Iris pigment epithelial cell (primary cell): ENCODE results near the gene MAPK9.
"Not testable (repeated sequence)": the region's sequence is repeated elsewhere in the genome, so short reads cannot be mapped to it uniquely, and the experiment has no call there.

Experiments
- DNase-seq: peaks from one replicate; pipeline ENCODE4 v3.0.0-alpha.2; 2011; ENCODE audit warnings: low read depth

MAPK9 gene

GRCh38 chr5:180326989-180327565 is 35.2 kb upstream of the MAPK9 start:
- DNase-seq, result no peak

DNA sequence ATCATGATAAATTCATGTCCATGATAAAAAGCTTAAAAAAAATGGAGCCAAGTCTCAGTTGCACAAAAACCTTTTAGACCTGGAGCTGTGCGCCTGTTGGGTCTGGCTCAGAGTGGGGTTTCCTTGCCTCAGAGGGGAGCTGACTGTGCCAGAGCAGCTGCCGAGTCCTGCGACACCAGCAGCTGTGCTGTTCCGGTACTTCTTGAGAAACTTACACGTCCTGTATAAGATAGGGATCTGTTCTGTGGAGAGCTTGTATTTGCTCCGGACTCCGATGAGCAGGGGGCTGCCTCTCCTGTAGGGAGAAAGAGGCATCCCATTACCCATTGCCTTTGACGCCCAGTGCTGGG is 32.7 kb upstream of the MAPK9 start:
- DNase-seq, result no peak

- peak; percentile 91 for DNase-seq
Measured at GRCh38 chr5:180323941-180324600, 32.2 kb upstream of the MAPK9 start.

- DNase-seq, result no peak
Measured at GRCh38 chr5:180323160-180323559, 31.3 kb upstream of the MAPK9 start.

DNA sequence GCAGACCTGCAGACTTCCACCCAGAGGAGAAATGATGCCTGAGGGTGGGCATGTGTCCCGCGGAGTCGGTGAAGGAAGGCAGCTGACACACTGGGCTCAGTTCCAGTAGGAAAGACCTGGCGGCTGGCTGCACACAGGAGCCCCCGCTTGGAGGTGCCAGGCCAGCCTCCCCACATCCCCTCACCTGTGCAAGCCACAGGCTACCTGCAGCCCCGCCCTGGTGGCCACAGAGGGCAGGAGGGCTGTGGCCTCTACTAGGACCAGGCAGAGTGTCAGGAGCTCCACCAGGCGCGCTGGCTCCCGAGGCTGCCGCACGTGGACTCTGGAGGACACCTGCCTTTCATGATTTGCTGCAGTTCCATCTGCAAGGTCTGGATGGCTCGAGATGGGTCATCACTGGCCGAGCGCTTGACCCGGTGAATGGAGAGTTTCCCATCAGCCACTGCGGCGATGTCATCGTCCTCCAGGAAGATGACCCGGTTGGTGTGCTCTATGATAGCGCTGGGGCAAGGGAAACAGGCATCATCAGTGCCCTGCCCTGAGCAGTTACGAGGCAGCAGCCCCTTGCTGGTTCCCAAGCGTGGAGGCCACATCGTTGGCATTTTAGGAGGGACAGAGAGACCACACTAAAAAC is 26.7 kb upstream of the MAPK9 start:
- no peak for DNase-seq

DNA sequence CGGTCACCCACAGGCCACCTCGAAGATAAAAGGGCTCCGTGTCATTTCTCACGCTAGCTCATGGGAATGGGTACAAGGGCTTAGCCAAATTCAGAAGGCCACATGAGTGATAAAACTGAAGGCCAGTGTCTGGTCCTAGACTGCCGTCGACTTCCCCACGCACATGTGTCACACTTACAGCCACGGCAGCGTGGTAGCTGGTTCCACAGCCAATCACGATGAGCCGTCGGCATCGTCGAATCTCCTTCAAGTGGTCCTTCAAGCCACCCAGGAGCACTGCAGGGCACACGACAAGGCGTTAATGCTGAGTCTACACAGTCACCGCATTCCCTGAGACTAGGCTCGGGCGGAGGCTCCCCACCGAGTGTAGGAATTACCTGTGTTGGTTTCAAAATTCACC is 24.7 kb upstream of the MAPK9 start:
- DNase-seq, result no peak

- DNase-seq, result peak; percentile 41
Measured at GRCh38 chr5:180315762-180316212, 23.9 kb upstream of the MAPK9 start.

DNA sequence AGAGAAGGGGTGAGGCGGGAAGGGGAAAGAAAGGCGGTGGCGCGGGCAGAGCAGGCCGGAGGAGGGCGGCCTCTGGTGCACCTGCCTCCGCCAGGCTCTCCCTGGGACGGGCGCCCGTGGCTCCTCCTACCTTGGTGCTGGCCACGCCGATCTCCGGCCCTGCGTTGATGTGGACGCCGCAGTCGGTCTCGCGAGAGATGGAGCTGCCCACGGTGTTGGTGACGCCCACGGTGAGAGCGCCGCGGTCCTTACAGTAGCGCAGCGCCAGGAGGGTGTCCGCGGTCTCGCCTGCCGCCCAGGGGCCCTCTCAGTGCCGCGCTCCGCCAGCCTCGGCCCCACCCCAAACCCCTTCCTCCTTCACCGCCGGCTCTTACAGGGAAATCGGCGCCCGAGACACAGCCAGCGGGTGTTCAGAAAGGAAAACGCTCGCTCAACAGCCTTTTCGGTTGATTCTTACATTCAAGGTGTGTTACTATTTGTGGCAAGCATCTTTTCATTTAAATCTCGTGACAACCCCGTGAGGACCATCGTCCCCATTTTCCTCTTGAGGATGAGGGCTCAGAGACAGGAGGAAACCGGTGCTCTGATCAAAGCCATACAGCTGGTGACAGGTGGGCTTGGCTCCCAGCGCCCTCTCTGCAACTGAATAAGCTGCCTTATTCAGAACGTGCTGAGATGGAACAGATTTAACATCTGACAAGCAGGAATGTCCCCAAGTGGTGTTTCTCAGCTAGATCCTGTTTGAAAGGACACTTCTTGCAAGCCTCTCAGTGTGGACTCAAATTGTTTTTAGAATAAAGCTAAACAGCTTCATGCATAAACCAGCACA is 22.0 kb upstream of the MAPK9 start:
- no peak for DNase-seq

DNA sequence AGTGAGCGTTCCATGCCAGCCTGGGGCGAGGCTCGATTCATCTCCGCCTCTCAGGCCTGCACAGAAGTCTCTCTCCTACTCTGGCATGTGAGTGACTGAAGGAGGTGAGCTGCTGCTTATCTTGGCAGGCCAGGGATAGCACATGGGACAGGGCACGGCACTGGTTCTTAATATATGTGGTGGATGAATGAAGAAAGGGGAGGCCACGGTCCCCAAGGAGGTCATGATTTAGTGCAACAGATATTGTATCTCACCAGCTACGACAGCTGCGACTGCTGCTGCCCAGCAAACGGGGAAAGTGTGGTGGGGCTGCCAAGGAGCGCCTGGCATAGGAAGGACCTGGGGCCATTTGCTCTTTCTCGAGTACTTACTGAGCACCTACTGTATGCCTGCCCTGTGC is 19.3 kb upstream of the MAPK9 start:
- no peak for DNase-seq

- DNase-seq, result no peak
Measured at GRCh38 chr5:180306796-180307195, 14.9 kb upstream of the MAPK9 start.

DNA sequence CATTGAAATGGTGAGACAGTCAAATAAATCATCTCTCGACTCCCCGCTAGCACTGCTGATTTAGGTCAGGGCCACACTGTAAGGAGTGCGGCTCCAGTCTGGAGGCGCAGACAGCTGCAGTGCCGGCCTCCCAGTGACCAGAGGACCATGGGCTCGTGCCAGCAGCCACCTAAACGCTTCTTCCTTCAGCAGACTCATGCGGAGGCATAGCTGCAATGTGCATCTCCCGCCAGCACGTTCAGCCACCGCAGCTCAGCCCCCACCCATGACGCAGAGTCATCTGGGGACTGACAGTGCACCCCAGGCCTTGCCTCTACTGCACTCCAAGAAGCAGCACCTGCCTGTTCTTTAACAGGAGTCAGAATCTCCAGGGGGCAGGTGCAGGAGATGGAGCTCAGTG is 13.6 kb upstream of the MAPK9 start:
- no peak for DNase-seq

- DNase-seq, result no peak
Measured at GRCh38 chr5:180304431-180305375, 12.8 kb upstream of the MAPK9 start.

GRCh38 chr5:180304016-180304292 is 12.1 kb upstream of the MAPK9 start:
- DNase-seq, result no peak

DNA sequence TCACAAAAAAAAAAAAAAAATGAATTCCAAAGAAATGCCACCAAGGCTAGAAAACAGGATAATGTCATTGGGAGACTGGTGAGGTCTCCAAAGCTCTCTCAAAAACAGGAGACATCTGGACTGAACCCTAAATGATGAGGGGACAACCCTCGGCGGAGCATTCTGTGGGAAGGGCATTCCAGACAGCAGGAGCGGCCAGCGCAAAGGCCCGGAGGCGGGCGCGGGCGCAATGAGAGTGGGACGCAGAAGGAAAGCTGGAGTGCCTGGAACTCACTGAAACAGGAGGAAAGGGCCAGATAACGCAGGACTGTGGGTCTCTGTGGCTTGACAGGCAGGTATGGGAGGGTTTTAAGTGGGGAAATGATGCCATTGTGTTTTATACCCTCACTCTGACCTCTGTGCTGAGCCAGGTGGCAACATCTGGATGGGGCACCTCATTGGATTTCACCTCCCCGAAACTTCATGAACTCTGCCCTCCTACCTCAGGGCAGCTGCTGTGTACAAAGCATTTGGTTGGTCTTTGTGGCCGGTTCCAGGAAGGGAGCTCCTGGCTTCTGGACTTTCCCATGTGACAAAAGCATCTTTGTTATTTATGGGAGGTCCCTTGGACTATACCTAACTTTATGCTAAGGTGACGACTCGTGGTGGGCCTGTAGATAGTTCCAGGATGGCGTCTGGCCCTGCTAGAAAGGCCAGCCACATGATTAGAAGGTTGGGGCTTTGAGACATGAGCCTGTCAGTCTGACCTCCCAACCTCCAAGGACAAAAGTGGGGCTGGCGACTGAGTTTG is 11.5 kb upstream of the MAPK9 start:
- DNase-seq, result no peak

DNA sequence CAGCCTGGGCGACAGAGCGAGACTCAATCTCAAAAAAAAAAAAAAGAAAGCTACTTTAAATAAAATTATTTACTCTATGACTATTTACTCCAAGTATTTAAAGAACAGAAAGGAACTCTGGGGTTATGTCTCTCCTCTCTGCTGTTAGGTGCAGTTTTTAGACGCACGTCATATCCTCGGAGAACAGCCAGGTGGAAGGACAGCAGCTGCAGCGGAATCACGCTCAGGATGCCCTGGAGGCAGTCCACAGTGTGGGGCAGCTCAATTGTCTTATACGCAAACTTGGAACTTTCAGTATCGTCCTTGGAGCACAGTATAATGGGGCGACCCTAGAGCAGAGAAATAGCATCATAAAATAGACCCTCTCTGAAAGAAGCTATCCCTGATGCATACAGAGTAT is 10.4 kb upstream of the MAPK9 start:
- DNase-seq, result no peak

GRCh38 chr5:180301253-180301652 is 9.4 kb upstream of the MAPK9 start:
- DNase-seq, result no peak

DNA sequence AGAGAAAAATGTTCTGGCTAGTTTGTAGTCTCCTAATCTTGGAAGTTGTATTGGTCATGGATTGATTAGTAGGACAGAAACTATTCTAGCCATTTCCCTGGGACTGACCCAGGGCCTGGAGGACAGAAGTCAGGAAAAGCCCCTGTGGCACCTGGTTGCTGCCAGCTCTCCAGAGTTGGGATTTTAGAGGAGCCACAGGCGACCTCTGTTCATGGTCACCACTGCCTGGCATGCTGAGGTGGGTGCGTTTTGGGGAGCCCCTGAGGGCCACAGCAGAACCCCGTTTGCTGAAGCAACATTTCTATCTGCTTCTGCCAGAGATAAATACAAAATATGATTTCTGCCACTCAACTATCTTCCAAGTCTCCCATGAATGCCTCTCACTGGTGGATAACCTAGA is 7.6 kb upstream of the MAPK9 start:
- no peak for DNase-seq

GRCh38 chr5:180299014-180299413 is 7.1 kb upstream of the MAPK9 start:
- not testable (repeated sequence) for DNase-seq

DNA sequence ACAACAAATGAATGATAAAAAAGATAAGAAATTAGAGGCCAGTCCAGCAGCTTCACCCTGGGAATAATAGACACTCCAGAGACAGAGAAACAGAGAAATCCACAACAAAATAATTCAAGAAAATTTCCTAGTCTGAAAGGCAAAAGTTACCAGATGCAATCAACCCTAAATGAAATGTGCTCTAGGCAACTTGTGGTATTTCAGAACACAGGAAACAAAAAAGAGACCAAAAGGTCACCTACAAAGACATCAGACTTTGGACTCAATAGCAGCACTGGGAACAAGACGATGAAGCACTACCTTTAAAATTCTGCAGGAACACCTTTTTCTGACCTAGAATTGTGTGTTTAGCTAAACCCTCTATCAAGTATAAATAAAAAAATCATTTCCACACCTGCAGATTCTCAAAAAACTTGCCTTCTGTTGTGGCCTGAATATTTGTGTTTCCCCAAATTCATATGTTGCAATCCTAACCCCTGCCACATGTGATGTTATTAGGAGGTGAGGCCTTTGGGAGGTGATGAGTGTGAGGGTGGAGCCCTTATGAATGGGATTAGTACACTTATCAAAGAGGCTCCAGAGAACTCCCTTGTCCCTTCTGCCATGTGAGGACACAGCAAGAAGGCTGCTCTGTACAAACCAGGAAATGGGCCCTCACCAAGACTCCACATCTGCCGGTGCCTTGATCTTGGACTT is 5.9 kb upstream of the MAPK9 start:
- no peak for DNase-seq

DNA sequence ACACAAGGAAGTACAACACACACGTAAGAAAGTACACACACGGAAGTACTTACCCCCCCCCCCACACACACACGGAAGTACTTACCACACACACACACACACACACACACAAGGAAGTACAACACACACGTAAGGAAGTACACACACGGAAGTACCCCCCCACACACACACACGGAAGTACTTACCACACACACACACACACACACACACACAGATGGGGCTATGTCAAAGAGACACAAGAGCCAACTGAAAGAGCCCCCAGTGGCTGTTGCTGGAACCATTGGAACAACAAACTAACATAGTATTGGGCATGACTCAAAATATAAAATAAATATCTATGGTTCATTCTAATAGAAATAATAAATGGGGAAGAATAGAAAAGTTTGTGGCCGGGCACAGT is 4.9 kb upstream of the MAPK9 start:
- DNase-seq, result peak; percentile 34
